Lower leg skin (tissue), 3 donors: Measurements from ENCODE around the gene PRTG.

Experiments used
- POLR2A ChIP-seq, 2 donors: fragments of 450-650 bp; IDR thresholded peaks; one replicate each; pipeline ENCODE4 v1.6.1; 2016 to 2017; ENCODE audit warnings: antibody characterized with exemption in 2 of 2, mild to moderate bottlenecking in 1 of 2, moderate library complexity in 1 of 2
- TF ChIP-seq, protein P1 (sequence below), 3 donors: fragments of 450-650 bp; IDR thresholded peaks; one replicate each; pipeline ENCODE4 v1.5.1; 2016; ENCODE audit warnings: antibody characterized with exemption in 3 of 3, mild to moderate bottlenecking in 3 of 3, moderate library complexity in 2 of 3

DNA sequence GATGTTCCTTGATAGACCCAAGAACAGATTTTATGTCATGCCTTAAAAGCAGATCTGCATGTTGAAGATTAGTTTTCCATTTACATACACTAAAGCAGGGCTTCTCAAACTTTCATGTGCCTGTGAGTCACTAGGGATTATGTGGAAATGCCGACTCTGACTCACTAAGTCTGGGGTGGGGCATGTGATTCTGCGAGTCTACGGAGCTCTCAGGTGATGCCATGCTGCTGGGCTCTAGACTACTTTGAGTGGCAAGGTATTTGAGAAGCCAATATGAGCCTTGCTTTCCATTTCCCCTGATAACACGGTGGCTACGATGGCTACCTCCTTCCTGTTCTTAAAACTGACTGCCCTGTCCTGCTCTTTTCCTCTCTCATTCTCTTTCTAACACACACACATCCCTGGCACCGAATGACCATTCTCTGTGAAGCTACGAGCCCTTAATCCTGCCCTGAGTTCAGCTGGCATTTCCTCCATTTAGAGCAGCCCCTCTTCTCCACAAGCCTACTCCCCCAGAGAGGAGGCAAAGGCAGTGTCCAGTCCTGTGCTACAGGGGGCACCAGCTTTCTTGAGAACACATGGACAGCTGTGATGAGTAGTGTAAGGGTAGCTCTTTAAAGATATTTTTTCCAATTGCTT, 115.1 kb downstream of the PRTG start:
- TF ChIP-seq POLR2A (IDR thresholded peaks at IDR 0.05): no peak
- TF ChIP-seq, protein P1, sequence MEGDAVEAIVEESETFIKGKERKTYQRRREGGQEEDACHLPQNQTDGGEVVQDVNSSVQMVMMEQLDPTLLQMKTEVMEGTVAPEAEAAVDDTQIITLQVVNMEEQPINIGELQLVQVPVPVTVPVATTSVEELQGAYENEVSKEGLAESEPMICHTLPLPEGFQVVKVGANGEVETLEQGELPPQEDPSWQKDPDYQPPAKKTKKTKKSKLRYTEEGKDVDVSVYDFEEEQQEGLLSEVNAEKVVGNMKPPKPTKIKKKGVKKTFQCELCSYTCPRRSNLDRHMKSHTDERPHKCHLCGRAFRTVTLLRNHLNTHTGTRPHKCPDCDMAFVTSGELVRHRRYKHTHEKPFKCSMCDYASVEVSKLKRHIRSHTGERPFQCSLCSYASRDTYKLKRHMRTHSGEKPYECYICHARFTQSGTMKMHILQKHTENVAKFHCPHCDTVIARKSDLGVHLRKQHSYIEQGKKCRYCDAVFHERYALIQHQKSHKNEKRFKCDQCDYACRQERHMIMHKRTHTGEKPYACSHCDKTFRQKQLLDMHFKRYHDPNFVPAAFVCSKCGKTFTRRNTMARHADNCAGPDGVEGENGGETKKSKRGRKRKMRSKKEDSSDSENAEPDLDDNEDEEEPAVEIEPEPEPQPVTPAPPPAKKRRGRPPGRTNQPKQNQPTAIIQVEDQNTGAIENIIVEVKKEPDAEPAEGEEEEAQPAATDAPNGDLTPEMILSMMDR (IDR thresholded peaks at IDR 0.05): no peak
